ENCODE measurements around the gene MASTL.

Gene MASTL

GRCh38 chr10:27225642-27226257, 70.6 kb downstream of the MASTL start:
- DNase-seq (ENCODE audit: low read depth), result no peak

- no peak for DNase-seq (ENCODE audit: low read depth)
These were observed 74.9 kb downstream of the MASTL start for GRCh38 chr10:27230022-27230421.

GRCh38 chr10:27235706-27236105, 80.6 kb downstream of the MASTL start:
- no peak for DNase-seq (ENCODE audit: low read depth)

Measured in fibroblast of the conjunctiva (primary cell).